Central memory CD4-positive, alpha-beta T cell (primary cell): Measurements from ENCODE around the gene CNTN2.

Experiments
- DNase-seq: peaks from one replicate; pipeline ENCODE4 v3.0.0; 2022

Gene CNTN2

GRCh38 chr1:205020466-205020865 lies 22.5 kb upstream of the CNTN2 start:
- DNase-seq = no peak

DNA sequence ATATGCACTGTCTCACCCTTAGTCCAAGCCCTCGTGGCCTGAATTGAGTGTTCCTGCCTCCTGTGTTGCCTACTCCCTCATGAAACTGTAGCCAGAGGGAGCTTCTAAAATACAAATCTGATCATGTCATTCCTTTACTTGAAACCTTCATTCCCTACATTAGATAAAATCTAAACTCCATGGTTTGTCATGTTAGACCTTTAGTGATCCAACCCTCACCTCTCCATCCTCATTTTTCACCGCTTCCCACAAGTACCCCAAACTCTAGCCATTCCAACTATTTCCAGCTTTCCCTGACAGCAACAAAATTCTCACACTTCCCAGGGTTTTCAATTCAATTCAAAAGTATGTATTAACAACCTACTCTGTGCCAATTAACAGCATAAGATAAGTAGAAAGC lies 18.3 kb upstream of the CNTN2 start:
- DNase-seq = no peak

- no peak for DNase-seq
Measured at GRCh38 chr1:205025239-205025638, 17.8 kb upstream of the CNTN2 start.

GRCh38 chr1:205026181-205026580 lies 16.8 kb upstream of the CNTN2 start:
- no peak for DNase-seq

DNA sequence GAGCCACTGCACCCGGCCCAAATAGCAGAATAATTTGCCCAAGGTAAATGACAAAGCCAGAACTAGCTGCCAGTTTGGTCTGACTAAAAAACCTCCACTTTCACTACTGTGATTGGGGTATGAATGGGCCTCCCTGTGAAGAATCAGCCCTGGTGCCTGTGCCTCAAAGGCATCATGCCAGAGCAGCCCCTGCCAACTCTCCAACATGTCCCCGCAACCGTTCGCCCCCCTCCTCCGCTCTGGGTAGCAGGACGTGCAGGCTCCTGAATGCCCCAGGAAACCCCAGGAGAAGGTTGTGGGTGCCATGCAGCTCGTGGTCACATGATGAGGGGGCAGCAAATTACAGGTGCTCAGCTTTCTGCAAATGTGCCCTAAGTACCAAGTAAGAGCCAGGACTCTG lies 14.6 kb upstream of the CNTN2 start:
- DNase-seq = no peak

GRCh38 chr1:205028924-205029323 lies 14.1 kb upstream of the CNTN2 start:
- no peak for DNase-seq

- DNase-seq = no peak
Measured at GRCh38 chr1:205030241-205030640, 12.8 kb upstream of the CNTN2 start.

DNA sequence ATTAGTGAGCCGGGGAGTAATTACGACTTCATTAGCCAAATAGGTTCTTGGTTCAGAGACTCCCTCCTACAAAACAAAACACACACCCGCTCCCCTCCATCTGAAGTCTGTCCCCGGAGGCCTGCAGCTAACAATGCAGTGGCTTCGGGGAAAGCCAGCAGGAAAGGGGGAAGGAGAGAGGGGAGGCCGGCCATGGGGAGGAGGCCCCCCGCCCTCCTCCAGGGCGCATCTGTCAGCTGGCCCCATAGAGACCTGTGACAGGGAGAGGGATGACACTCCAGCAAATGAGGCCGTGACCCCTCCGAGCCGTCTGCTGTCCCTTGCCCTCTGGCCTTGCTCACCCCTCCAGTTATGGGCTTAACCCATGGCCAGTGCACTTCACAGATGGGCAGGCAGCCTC lies 12.1 kb upstream of the CNTN2 start:
- DNase-seq = no peak

- DNase-seq = no peak
Measured at GRCh38 chr1:205032508-205032907, 10.5 kb upstream of the CNTN2 start.

DNA sequence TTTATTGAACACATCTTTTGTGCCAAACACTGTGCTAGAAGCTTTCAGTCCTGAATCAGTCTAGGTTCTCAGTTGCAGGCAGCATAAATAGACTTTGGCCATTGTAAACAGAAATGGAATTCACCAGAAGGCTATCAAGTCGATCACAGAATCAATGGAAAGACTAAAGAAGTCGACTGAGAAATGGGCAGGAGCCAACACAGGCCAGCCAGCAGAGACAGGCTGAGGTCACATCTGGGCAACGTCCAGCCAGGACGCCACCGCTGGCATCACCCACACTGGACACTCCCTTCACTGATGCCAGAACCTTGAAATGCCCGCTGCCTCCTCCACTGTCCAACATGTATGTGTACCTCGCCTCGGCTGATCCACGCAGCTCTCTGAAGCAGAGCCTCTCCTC lies 5.5 kb upstream of the CNTN2 start:
- DNase-seq = no peak

DNA sequence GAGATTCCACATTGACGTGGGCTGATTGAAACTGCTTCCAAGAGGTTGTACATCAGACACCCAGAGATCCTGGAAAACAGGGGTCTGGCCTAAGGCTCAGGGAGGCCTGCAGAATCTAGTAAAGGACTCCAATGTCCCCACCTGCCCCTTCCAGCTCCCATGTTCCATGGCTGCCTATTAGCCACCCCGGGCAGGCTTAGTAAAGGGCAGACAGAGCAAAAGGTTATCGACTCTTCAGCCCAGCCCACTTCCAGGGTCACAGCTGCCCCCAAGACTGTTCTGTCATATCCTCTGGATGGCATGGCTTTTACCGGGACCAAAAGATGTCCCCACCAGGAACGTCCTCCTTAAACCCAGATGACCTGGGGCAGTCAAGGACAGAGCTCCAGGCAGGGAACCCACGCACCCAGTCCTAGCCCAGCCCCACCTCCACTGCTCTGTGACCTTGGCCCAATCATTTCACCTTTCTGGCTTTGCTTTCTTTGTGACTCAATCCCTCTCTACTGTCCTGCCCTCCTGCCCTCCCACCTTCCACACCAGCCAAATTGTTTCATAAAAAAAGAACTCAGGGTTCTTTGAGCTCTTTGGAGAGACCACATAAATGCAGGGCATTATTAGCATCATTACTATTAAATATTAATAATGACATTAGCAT lies 4.8 kb upstream of the CNTN2 start:
- no peak for DNase-seq

DNA sequence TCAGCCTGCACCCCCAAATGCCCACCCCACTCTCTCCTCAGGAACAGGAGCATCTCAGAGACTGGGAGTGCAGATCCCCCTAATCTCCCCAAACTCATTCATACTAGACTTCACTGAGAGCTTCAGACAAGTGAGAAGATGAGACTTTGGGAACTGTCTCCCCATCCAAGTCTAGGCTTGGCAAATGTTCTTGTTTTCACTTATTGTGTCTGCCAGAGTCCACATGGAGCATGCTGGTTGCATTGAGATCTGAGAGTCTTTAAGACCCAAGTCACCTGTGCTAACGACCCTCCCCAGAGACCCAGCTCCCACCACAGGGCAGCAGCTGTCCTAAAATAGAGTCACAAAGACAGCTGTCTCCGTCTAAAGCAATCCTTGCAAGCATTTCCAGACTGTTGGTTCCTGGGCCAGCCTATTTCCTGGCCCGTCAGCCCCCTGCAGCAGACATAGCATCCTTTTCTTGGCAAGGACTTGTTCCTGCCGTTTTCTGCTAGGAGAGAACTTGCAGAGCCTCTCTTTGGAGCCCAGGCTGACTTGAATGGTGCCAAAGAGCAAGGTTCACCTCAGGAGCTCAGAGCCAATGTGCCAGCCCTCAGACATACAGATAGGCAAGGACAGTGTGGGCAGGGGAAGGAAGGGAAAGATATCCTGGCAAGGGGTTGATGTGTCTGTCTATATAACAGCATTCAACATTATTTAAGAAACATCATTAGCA lies 1.9 kb upstream of the CNTN2 start:
- DNase-seq = no peak

- DNase-seq = no peak
Measured at GRCh38 chr1:205041998-205042910, 758 bp upstream of the CNTN2 start.

- no peak for DNase-seq
Measured at GRCh38 chr1:205043866-205044265, 854 bp downstream of the CNTN2 start.

- no peak for DNase-seq
Measured at GRCh38 chr1:205044741-205045140, 1.7 kb downstream of the CNTN2 start.

DNA sequence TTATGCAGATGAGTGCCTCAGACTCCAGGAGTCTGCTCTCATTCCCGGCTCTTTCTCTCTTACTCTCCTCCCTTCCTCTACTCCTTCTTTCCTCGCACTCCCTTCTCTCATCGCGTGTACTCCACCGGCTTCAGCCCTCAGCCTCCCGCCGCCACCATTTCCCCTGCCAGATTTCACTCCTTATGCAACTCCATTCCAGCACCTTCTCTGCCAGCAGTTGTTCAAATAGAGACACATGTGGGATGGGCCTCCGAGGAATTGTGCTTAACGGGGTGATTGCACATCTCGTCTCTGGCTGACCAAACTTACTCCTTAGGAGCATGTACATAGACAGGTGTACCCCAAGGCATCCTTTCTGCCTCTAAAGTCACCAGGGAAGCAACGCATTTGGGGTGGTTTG lies 2.1 kb downstream of the CNTN2 start:
- no peak for DNase-seq

GRCh38 chr1:205046870-205047269 lies 3.9 kb downstream of the CNTN2 start:
- no peak for DNase-seq

GRCh38 chr1:205047764-205048231 lies 4.8 kb downstream of the CNTN2 start:
- no peak for DNase-seq

GRCh38 chr1:205048382-205048781 lies 5.4 kb downstream of the CNTN2 start:
- DNase-seq = no peak

DNA sequence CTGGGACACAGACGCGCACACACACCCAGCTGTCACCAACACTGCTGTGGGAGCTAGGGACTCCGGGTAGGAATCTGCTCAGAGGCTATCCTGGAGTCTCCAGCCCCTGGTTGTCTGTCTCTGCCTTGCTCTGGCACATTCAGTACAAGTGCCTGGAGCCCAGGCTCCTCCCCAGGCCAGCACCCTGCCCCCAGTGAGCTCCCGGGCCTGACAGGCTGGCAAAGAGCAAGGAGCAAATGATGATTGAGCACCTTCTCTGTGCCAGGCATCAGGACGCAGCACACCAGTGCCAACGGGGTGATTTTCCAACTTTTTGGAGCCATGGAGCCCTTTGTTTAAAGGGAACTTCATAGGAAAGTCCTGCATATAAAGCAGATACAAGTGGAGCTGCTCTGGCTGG lies 6.5 kb downstream of the CNTN2 start:
- DNase-seq = no peak

DNA sequence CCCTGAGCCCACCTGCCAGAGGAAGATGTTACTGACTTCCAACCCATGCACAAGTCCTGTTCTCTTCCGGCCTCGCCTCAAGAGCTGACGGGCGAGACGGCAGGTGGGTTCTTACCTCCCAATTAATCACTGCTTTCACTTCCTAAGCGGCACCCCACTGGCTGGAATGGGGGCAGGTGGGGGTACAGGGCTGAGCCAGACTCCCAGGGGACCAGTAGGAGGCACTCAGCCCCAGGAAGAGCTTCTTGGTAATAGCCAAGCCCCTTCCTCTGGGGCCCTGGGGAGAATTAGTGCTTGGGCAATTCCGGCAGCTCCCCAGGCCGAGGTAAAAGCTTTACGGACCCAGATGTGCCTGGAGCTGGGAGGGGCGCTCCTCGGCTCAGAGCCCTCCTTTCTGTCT lies 9.7 kb downstream of the CNTN2 start:
- DNase-seq = no peak

DNA sequence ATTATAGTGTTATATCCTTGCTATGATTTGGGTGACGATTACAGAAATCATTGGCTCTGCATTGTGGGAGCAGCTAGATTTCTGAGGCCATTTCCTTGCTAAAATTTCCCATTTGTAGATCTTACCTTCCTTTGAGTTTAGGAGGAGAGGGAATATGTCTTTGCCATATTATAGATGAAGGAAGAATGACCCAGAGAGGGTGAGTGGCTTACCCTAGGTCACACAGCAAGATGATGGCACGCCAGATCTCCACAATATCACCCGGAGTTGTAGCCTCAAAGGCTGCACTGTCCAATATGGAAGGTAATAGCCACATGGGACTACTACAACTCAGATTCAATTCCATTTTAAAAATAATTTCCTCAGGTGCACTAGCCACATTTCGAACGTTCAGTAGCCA lies 10.3 kb downstream of the CNTN2 start:
- DNase-seq = no peak

DNA sequence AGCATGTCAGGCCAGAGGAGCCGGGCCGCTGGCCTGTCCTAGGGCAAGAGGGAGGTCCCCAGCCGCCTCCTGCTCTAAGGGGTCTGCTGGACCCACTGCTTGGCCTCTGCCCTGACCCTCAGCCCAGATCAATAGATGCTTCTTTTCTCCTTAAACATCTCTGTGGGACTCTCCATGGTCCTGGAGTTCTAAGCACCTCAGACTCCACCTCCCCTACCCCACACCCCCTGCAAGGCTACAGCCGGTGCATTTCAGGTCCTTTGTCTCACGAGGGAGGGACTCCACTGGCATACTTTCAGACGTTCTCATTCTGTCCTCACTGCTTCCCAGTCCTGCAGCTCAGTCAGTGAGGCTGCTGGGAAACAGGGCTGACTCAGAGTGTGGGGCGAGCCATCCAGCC lies 11.0 kb downstream of the CNTN2 start:
- no peak for DNase-seq

DNA sequence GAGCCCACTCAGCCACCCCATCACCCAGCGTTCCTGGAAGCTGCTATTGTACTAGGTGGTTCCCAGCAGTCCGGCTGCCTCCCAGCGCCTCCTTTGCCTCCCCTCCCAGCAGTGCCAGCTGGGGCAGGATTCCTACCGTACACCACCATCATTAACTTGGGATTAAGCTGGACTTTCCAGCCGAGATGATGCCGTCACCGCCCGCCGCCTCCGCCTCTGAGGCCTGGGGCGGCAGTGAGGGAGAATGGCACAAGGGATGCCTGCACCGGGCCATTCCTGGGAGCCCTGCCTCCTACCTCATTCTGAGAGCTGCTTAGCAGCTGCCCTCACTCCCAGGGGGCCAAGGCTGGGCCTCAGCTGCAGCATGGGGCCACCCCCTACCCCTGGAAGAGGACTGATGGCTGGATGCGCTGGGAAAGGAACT lies 13.2 kb downstream of the CNTN2 start:
- DNase-seq = no peak
